ENCODE results near the gene EPS15.

DNA sequence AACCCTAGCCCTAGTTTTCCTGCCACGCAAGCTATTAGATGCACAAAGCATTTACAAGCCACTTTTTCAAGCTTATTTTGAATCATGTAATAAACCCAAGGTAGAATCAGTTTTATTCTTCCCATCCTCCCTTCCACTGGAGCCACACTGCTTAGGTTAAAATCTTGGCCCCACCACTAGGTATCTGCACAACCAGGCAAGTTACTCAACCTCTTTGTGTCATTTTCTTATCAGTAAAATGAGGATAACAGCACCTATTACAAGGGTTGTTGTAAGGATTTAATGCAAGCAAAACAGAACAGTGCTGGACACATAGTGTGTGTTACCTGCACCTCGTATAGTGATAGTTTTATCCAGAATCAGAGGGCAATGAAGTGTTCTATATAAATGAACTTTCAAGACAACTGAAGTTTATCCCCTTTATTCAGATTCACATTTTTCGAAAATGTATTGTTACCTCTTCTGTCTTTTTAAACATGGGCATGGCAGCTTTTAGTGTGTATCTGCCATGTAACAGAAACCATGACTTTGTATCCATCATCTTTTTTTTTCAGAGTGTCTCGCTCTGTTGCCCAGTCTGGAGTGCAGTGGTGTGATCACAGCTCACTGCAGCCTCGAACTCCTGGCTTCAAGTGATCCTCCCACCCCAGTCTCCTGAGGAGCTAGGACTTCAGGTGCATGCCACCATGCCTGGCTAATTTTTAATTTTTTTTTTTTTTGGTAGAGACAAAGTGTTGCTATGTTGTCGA lies 171.5 kb downstream of the EPS15 start:
- TF ChIP-seq EZH2 (conservative IDR thresholded peaks at IDR 0.05; ENCODE audit: low read depth, low read length): no peak
- no peak for TF ChIP-seq MYC (CRISPR knock-in tag; IDR thresholded peaks at IDR 0.05; ENCODE audit: borderline replicate concordance)
- no peak for TF ChIP-seq EP300 (IDR thresholded peaks at IDR 0.05; ENCODE audit: low read depth in 2 of 2, low read length in 2 of 2)
- TF ChIP-seq EP300 (CRISPR knock-in tag; IDR thresholded peaks at IDR 0.05; ENCODE audit: borderline replicate concordance): no peak
- TF ChIP-seq, protein P1, sequence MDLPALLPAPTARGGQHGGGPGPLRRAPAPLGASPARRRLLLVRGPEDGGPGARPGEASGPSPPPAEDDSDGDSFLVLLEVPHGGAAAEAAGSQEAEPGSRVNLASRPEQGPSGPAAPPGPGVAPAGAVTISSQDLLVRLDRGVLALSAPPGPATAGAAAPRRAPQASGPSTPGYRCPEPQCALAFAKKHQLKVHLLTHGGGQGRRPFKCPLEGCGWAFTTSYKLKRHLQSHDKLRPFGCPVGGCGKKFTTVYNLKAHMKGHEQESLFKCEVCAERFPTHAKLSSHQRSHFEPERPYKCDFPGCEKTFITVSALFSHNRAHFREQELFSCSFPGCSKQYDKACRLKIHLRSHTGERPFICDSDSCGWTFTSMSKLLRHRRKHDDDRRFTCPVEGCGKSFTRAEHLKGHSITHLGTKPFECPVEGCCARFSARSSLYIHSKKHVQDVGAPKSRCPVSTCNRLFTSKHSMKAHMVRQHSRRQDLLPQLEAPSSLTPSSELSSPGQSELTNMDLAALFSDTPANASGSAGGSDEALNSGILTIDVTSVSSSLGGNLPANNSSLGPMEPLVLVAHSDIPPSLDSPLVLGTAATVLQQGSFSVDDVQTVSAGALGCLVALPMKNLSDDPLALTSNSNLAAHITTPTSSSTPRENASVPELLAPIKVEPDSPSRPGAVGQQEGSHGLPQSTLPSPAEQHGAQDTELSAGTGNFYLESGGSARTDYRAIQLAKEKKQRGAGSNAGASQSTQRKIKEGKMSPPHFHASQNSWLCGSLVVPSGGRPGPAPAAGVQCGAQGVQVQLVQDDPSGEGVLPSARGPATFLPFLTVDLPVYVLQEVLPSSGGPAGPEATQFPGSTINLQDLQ (CRISPR knock-in tag; IDR thresholded peaks at IDR 0.05): no peak
- no peak for TF ChIP-seq SIN3A (IDR thresholded peaks at IDR 0.05; ENCODE audit: borderline replicate concordance, low read depth, low read length)
- TF ChIP-seq ZNF550 (CRISPR knock-in tag; IDR thresholded peaks at IDR 0.05; ENCODE audit: borderline replicate concordance): no peak
